Progenitor cell of endocrine pancreas (in vitro differentiated cells): ENCODE results near the gene FBXO5. TPM values are rescaled to one million over a fixed set of nuclear protein-coding genes. Genes with fewer than 3 reads are reported as not detected.
"Not testable (repeated sequence)": the region's sequence is repeated elsewhere in the genome, so short reads cannot be mapped to it uniquely, and the experiment has no call there.

ENCODE experiments used
- DNase-seq: peaks from one replicate; pipeline ENCODE4 v3.0.0; 2021; ENCODE audit warnings: low spot score; ENCODE audit not compliant: unreplicated experiment
- H3K27ac Mint-ChIP-seq: 2 replicates; pipeline ENCODE4 v1.8.0; 2021; ENCODE audit warnings: mild to moderate bottlenecking, moderate library complexity, mixed read lengths
- H3K27me3 Mint-ChIP-seq: 2 replicates; pipeline ENCODE4 v1.8.0; 2021; ENCODE audit warnings: mixed read lengths
- H3K36me3 Mint-ChIP-seq: 2 replicates; pipeline ENCODE4 v1.8.0; 2022; ENCODE audit warnings: mixed read lengths; ENCODE audit not compliant: insufficient read depth
- H3K4me1 Mint-ChIP-seq: 2 replicates; pipeline ENCODE4 v1.8.0; 2021; ENCODE audit warnings: low read depth, mixed read lengths
- H3K4me3 Mint-ChIP-seq: 2 replicates; pipeline ENCODE4 v1.8.0; 2021; ENCODE audit warnings: low read depth, mild to moderate bottlenecking, moderate library complexity, mixed read lengths
- H3K9me3 Mint-ChIP-seq: 2 replicates; pipeline ENCODE4 v1.8.0; 2021; ENCODE audit warnings: low read depth, mixed read lengths
- total RNA-seq: library from RNA; stranded (reverse); gene quantifications from 2 replicates; pipeline ENCODE4 v1.2.1, GENCODE V29; 2021
- TF ChIP-seq, protein P1 (sequence below): fragments of 200-600 bp; sonication (generic); IDR thresholded peaks from one replicate; pipeline ENCODE4 v1.5.0; 2021; ENCODE audit warnings: antibody characterized with exemption, mild to moderate bottlenecking; ENCODE audit not compliant: unreplicated experiment

FBXO5 gene
- total RNA-seq, 1 donor from 2014 or later = 21.8 TPM

- no peaks in the 10 kb centered on the region for H3K27me3 Mint-ChIP-seq
- TF ChIP-seq, protein P1, sequence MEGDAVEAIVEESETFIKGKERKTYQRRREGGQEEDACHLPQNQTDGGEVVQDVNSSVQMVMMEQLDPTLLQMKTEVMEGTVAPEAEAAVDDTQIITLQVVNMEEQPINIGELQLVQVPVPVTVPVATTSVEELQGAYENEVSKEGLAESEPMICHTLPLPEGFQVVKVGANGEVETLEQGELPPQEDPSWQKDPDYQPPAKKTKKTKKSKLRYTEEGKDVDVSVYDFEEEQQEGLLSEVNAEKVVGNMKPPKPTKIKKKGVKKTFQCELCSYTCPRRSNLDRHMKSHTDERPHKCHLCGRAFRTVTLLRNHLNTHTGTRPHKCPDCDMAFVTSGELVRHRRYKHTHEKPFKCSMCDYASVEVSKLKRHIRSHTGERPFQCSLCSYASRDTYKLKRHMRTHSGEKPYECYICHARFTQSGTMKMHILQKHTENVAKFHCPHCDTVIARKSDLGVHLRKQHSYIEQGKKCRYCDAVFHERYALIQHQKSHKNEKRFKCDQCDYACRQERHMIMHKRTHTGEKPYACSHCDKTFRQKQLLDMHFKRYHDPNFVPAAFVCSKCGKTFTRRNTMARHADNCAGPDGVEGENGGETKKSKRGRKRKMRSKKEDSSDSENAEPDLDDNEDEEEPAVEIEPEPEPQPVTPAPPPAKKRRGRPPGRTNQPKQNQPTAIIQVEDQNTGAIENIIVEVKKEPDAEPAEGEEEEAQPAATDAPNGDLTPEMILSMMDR = no peak
- peaks cover 22% of the 10 kb centered on the region for H3K4me1 Mint-ChIP-seq
- no peak overlapping the region for H3K27ac Mint-ChIP-seq
- H3K36me3 Mint-ChIP-seq = peaks cover 19% of the 10 kb centered on the region
- no peak overlapping the region for H3K4me3 Mint-ChIP-seq
- no peak for DNase-seq
- H3K9me3 Mint-ChIP-seq = no peaks in the 10 kb centered on the region
These were observed 6.1 kb downstream of the FBXO5 start for GRCh38 chr6:152976749-152977148.

DNA sequence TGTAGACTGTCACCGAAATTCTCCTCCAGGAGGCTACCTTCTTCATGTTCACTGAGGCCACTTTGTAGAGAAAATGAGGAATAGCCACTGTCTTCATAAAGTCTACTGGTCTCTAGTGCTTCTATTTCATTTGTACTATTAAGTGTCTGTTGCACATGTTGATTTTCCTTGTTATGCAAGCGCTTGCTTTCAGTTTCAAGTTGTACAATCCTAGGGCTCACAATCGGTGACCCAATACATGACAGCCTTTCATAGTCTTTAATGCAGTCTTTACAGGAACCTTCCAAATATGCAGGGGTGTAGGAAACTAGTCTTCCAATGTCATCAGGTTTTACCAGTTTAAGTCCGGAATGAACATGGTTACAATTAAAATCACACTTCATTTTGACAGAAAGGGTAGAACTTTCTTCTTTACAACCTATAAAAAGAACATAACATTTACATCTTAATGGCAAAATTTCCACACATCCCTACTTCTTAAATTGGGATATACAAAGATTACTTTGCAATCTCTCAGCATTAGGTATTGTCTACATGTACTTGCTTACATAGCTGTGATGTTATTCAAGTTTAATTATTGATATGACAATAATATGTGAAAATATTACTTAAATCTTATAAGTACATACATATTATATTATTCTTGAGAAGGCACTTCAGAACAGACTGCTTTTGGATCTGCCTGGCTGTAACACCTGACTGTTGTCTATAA, 7.5 kb downstream of the FBXO5 start:
- no peak overlapping the region for H3K4me3 Mint-ChIP-seq
- TF ChIP-seq, protein P1 = no peak
- no peak overlapping the region for H3K27ac Mint-ChIP-seq
- peaks cover 26% of the 10 kb centered on the region for H3K36me3 Mint-ChIP-seq
- H3K4me1 Mint-ChIP-seq = peaks cover 12% of the 10 kb centered on the region
- no peaks in the 10 kb centered on the region for H3K9me3 Mint-ChIP-seq
- H3K27me3 Mint-ChIP-seq = no peaks in the 10 kb centered on the region
- no peak for DNase-seq

DNA sequence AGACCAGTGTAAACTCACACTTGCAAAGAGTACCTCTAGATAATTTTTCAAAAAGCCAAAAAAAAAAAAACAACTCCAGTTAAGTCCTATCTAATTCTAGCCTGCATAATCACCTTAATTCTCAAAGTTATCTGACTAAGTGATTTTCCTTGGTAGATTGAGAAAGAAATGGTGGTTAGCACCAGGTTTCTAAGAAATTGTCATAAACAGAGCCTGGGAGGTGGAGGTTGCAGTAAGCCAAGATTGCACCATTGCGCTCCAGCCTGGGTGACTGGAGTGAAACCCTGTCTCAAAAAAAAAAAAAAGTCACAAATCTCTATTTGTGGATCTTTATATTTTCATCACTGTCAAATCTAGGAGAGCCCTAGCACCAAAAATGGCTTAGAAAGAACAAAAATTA, 8.9 kb downstream of the FBXO5 start:
- peaks cover 8% of the 10 kb centered on the region for H3K4me1 Mint-ChIP-seq
- H3K36me3 Mint-ChIP-seq = peaks cover 37% of the 10 kb centered on the region
- no peak for DNase-seq
- H3K27me3 Mint-ChIP-seq = no peaks in the 10 kb centered on the region
- H3K27ac Mint-ChIP-seq = no peak overlapping the region
- no peak overlapping the region for H3K4me3 Mint-ChIP-seq
- TF ChIP-seq, protein P1 = no peak
- peaks cover 5% of the 10 kb centered on the region for H3K9me3 Mint-ChIP-seq

- H3K9me3 Mint-ChIP-seq = peaks cover 29% of the 10 kb centered on the region
- H3K36me3 Mint-ChIP-seq = peaks cover 34% of the 10 kb centered on the region
- H3K27me3 Mint-ChIP-seq = no peaks in the 10 kb centered on the region
- H3K4me1 Mint-ChIP-seq = no peaks in the 10 kb centered on the region
- no peak for DNase-seq
- TF ChIP-seq, protein P1 = no peak
- H3K27ac Mint-ChIP-seq = no peak overlapping the region
- H3K4me3 Mint-ChIP-seq = no peak overlapping the region
These were observed 13.0 kb downstream of the FBXO5 start for GRCh38 chr6:152969688-152970418.

GRCh38 chr6:152966168-152966894, 16.5 kb downstream of the FBXO5 start:
- not testable (repeated sequence) for H3K27me3 Mint-ChIP-seq, DNase-seq, H3K4me1 Mint-ChIP-seq, H3K4me3 Mint-ChIP-seq, H3K27ac Mint-ChIP-seq
- Mint-ChIP-seq H3K36me3 (peaks cover 19% of the 10 kb centered on the region), H3K9me3 (peaks cover 29% of the 10 kb centered on the region)
